ENCODE results near the gene SLC25A28. TPM values are rescaled to one million over a fixed set of nuclear protein-coding genes. Genes with fewer than 3 reads are reported as not detected.

The SLC25A28 gene
- total RNA-seq, 1 experiment from 2014 or later: 24.2 TPM

- BruUV-seq (replicated peaks): no TSS peak
- Mint-ChIP-seq H3K36me3 (ENCODE audit: insufficient read depth, unreplicated experiment) (no peaks in the 10 kb centered on the region), H3K4me3 (ENCODE audit: low read depth, unreplicated experiment) (no peak overlapping the region), H3K27ac (ENCODE audit: unreplicated experiment) (no peak overlapping the region), H3K4me1 (ENCODE audit: low read depth, unreplicated experiment) (no peaks in the 10 kb centered on the region), H3K27me3 (ENCODE audit: unreplicated experiment) (peaks cover 11% of the 10 kb centered on the region), H3K9me3 (ENCODE audit: low read depth, unreplicated experiment) (no peaks in the 10 kb centered on the region)
- CTCF ChIA-PET: no interaction called here
- DNase-seq: no peak
- no peak for TF ChIP-seq CTCF (IDR thresholded peaks at IDR 0.05; ENCODE audit: unreplicated experiment)
- intact Hi-C loops (cut with micrococcal nuclease; ENCODE audit: unreplicated experiment): no loop called here
These were observed 11.1 kb downstream of the SLC25A28 start for GRCh38 chr10:99609186-99609585.

- Mint-ChIP-seq H3K27ac (ENCODE audit: unreplicated experiment) (no peak overlapping the region), H3K27me3 (ENCODE audit: unreplicated experiment) (peaks cover 12% of the 10 kb centered on the region), H3K36me3 (ENCODE audit: insufficient read depth, unreplicated experiment) (no peaks in the 10 kb centered on the region), H3K9me3 (ENCODE audit: low read depth, unreplicated experiment) (no peaks in the 10 kb centered on the region), H3K4me1 (ENCODE audit: low read depth, unreplicated experiment) (no peaks in the 10 kb centered on the region), H3K4me3 (ENCODE audit: low read depth, unreplicated experiment) (no peak overlapping the region)
- CTCF ChIA-PET: interaction anchor here (0.7 kb wide), 1 partner anchor 10 kb away, joined by 3 read pairs; no protein-coding TSS in a partner anchor
- no peak for DNase-seq
- intact Hi-C loops (cut with micrococcal nuclease; ENCODE audit: unreplicated experiment): no loop called here
- TF ChIP-seq CTCF (IDR thresholded peaks at IDR 0.05; ENCODE audit: unreplicated experiment): no peak
- BruUV-seq (replicated peaks): no TSS peak
These were observed 14.9 kb downstream of the SLC25A28 start for GRCh38 chr10:99605351-99605750.

GRCh38 chr10:99604862-99605261, 15.4 kb downstream of the SLC25A28 start:
- BruUV-seq (replicated peaks): no TSS peak
- Mint-ChIP-seq H3K27ac (ENCODE audit: unreplicated experiment) (no peak overlapping the region), H3K4me3 (ENCODE audit: low read depth, unreplicated experiment) (no peak overlapping the region), H3K27me3 (ENCODE audit: unreplicated experiment) (peaks cover 17% of the 10 kb centered on the region), H3K4me1 (ENCODE audit: low read depth, unreplicated experiment) (no peaks in the 10 kb centered on the region), H3K9me3 (ENCODE audit: low read depth, unreplicated experiment) (no peaks in the 10 kb centered on the region), H3K36me3 (ENCODE audit: insufficient read depth, unreplicated experiment) (no peaks in the 10 kb centered on the region)
- CTCF ChIA-PET: no interaction called here
- no peak for TF ChIP-seq CTCF (IDR thresholded peaks at IDR 0.05; ENCODE audit: unreplicated experiment)
- intact Hi-C loops (cut with micrococcal nuclease; ENCODE audit: unreplicated experiment): no loop called here
- no peak for DNase-seq

GRCh38 chr10:99598781-99599509, 21.3 kb downstream of the SLC25A28 start:
- DNase-seq: no peak
- no peaks in the 10 kb centered on the region for H3K9me3 Mint-ChIP-seq (ENCODE audit: low read depth, unreplicated experiment)
- H3K4me1 Mint-ChIP-seq (ENCODE audit: low read depth, unreplicated experiment): peaks cover 7% of the 10 kb centered on the region
- peaks cover 3% of the 10 kb centered on the region for H3K36me3 Mint-ChIP-seq (ENCODE audit: insufficient read depth, unreplicated experiment)
- peaks cover 15% of the 10 kb centered on the region for H3K27me3 Mint-ChIP-seq (ENCODE audit: unreplicated experiment)
- H3K27ac Mint-ChIP-seq (ENCODE audit: unreplicated experiment): no peak overlapping the region
- H3K4me3 Mint-ChIP-seq (ENCODE audit: low read depth, unreplicated experiment): no peak overlapping the region
- CTCF ChIA-PET: interaction anchor here (0.5 kb wide), 1 partner anchor 14 kb away, joined by 8 read pairs; no protein-coding TSS in a partner anchor
- TF ChIP-seq CTCF (IDR thresholded peaks at IDR 0.05; ENCODE audit: unreplicated experiment): no peak
- no TSS peak for BruUV-seq (replicated peaks)
- intact Hi-C loops (cut with micrococcal nuclease; ENCODE audit: unreplicated experiment): no loop called here
